ENCODE measurements around the gene MB21D2. TPM values are rescaled to one million over a fixed set of nuclear protein-coding genes. Genes with fewer than 3 reads are reported as not detected.

MB21D2 gene
- total RNA-seq, 1 donor from 2014 or later, result 8.6 TPM

GRCh38 chr3:192897005-192897404 is 20.7 kb downstream of the MB21D2 start:
- DNase-seq, result no peak
- Mint-ChIP-seq H3K27me3 (peaks cover 17% of the 10 kb centered on the region), H3K27ac (peak overlapping the region; percentile 12), H3K36me3 (ENCODE audit: low read depth) (peaks cover 38% of the 10 kb centered on the region), H3K4me3 (peak overlapping the region; percentile 34), H3K4me1 (peaks cover 71% of the 10 kb centered on the region), H3K9me3 (peaks cover 8% of the 10 kb centered on the region)
- intact Hi-C loops (cut with micrococcal nuclease), result loop anchor here (10.0 kb wide), 1 partner anchor 698 kb away; the partner anchor contains the start of gene OPA1

- Mint-ChIP-seq H3K4me3 (peak overlapping the region; percentile 34), H3K4me1 (peaks cover 76% of the 10 kb centered on the region), H3K27me3 (peaks cover 17% of the 10 kb centered on the region), H3K36me3 (ENCODE audit: low read depth) (peaks cover 37% of the 10 kb centered on the region), H3K27ac (no peak overlapping the region), H3K9me3 (peaks cover 8% of the 10 kb centered on the region)
- DNase-seq, result no peak
- intact Hi-C loops (cut with micrococcal nuclease), result loop anchor here (10.0 kb wide), 1 partner anchor 699 kb away; the partner anchor contains the start of gene OPA1
These were observed 21.4 kb downstream of the MB21D2 start for GRCh38 chr3:192896208-192896607.

- H3K36me3 Mint-ChIP-seq (ENCODE audit: low read depth), result peaks cover 30% of the 10 kb centered on the region
- peak overlapping the region; percentile 64 for H3K27ac Mint-ChIP-seq
- peaks cover 81% of the 10 kb centered on the region for H3K4me1 Mint-ChIP-seq
- peak overlapping the region; percentile 34 for H3K4me3 Mint-ChIP-seq
- intact Hi-C loops (cut with micrococcal nuclease), result loop anchor here (10.0 kb wide), 1 partner anchor 700 kb away; the partner anchor contains the start of gene OPA1
- DNase-seq, result no peak
- peaks cover 7% of the 10 kb centered on the region for H3K9me3 Mint-ChIP-seq
- peaks cover 17% of the 10 kb centered on the region for H3K27me3 Mint-ChIP-seq
These were observed 23.0 kb downstream of the MB21D2 start for GRCh38 chr3:192894676-192895075.

- Mint-ChIP-seq H3K4me1 (peaks cover 81% of the 10 kb centered on the region), H3K36me3 (ENCODE audit: low read depth) (peaks cover 24% of the 10 kb centered on the region), H3K27me3 (peaks cover 20% of the 10 kb centered on the region), H3K27ac (peak overlapping the region; percentile 84), H3K4me3 (peak overlapping the region; percentile 62), H3K9me3 (no peaks in the 10 kb centered on the region)
- intact Hi-C loops (cut with micrococcal nuclease), result loop anchor here (1.0 to 10.0 kb wide), 9 partner anchors 14 to 702 kb away; partner anchors contain the start of genes MB21D2 and OPA1
- peak; percentile 94 for DNase-seq
These were observed 24.5 kb downstream of the MB21D2 start for GRCh38 chr3:192892981-192893700.

- Mint-ChIP-seq H3K36me3 (ENCODE audit: low read depth) (peaks cover 15% of the 10 kb centered on the region), H3K9me3 (no peaks in the 10 kb centered on the region), H3K4me3 (peak overlapping the region; percentile 51), H3K27ac (peak overlapping the region; percentile 29), H3K27me3 (peaks cover 10% of the 10 kb centered on the region), H3K4me1 (peaks cover 78% of the 10 kb centered on the region)
- no peak for DNase-seq
- intact Hi-C loops (cut with micrococcal nuclease), result loop anchor here (10.0 kb wide), 1 partner anchor 704 kb away; the partner anchor contains the start of gene OPA1
These were observed 27.0 kb downstream of the MB21D2 start for GRCh38 chr3:192890347-192891335.

GRCh38 chr3:192889679-192890078 is 28.0 kb downstream of the MB21D2 start:
- Mint-ChIP-seq H3K27me3 (peaks cover 5% of the 10 kb centered on the region), H3K36me3 (ENCODE audit: low read depth) (peaks cover 14% of the 10 kb centered on the region), H3K27ac (peak overlapping the region; percentile 29), H3K4me3 (peak overlapping the region; percentile 12), H3K9me3 (no peaks in the 10 kb centered on the region), H3K4me1 (peaks cover 77% of the 10 kb centered on the region)
- DNase-seq, result no peak
- intact Hi-C loops (cut with micrococcal nuclease), result loop anchor here (10.0 kb wide), 1 partner anchor 705 kb away; the partner anchor contains the start of gene OPA1

- Mint-ChIP-seq H3K4me1 (peaks cover 65% of the 10 kb centered on the region), H3K9me3 (no peaks in the 10 kb centered on the region), H3K36me3 (ENCODE audit: low read depth) (peaks cover 14% of the 10 kb centered on the region), H3K27me3 (peaks cover 3% of the 10 kb centered on the region), H3K4me3 (peak overlapping the region; percentile 53), H3K27ac (no peak overlapping the region)
- intact Hi-C loops (cut with micrococcal nuclease), result no loop called here
- DNase-seq, result no peak
These were observed 29.5 kb downstream of the MB21D2 start for GRCh38 chr3:192888190-192888589.

- Mint-ChIP-seq H3K4me1 (peaks cover 60% of the 10 kb centered on the region), H3K36me3 (ENCODE audit: low read depth) (peaks cover 12% of the 10 kb centered on the region), H3K27ac (no peak overlapping the region), H3K9me3 (no peaks in the 10 kb centered on the region), H3K27me3 (peaks cover 3% of the 10 kb centered on the region), H3K4me3 (peak overlapping the region; percentile 53)
- intact Hi-C loops (cut with micrococcal nuclease), result no loop called here
- DNase-seq, result peak; percentile 72
These were observed 30.0 kb downstream of the MB21D2 start for GRCh38 chr3:192887701-192888100.

- peaks cover 14% of the 10 kb centered on the region for H3K36me3 Mint-ChIP-seq (ENCODE audit: low read depth)
- peak overlapping the region; percentile 39 for H3K4me3 Mint-ChIP-seq
- peaks cover 57% of the 10 kb centered on the region for H3K4me1 Mint-ChIP-seq
- intact Hi-C loops (cut with micrococcal nuclease), result no loop called here
- H3K9me3 Mint-ChIP-seq, result no peaks in the 10 kb centered on the region
- H3K27ac Mint-ChIP-seq, result peak overlapping the region; percentile 85
- peak; percentile 64 for DNase-seq
- H3K27me3 Mint-ChIP-seq, result peaks cover 3% of the 10 kb centered on the region
These were observed 30.6 kb downstream of the MB21D2 start for GRCh38 chr3:192887047-192887446.

GRCh38 chr3:192884777-192885773 is 32.6 kb downstream of the MB21D2 start:
- no peak for DNase-seq
- Mint-ChIP-seq H3K4me3 (no peak overlapping the region), H3K9me3 (no peaks in the 10 kb centered on the region), H3K27me3 (peaks cover 3% of the 10 kb centered on the region), H3K36me3 (ENCODE audit: low read depth) (peaks cover 10% of the 10 kb centered on the region), H3K27ac (peak overlapping the region; percentile 29), H3K4me1 (peaks cover 41% of the 10 kb centered on the region)
- intact Hi-C loops (cut with micrococcal nuclease), result no loop called here

GRCh38 chr3:192883512-192883911 is 34.1 kb downstream of the MB21D2 start:
- no peak overlapping the region for H3K27ac Mint-ChIP-seq
- DNase-seq, result no peak
- H3K9me3 Mint-ChIP-seq, result no peaks in the 10 kb centered on the region
- H3K4me1 Mint-ChIP-seq, result peaks cover 27% of the 10 kb centered on the region
- H3K4me3 Mint-ChIP-seq, result no peak overlapping the region
- intact Hi-C loops (cut with micrococcal nuclease), result no loop called here
- peaks cover 8% of the 10 kb centered on the region for H3K36me3 Mint-ChIP-seq (ENCODE audit: low read depth)
- H3K27me3 Mint-ChIP-seq, result no peaks in the 10 kb centered on the region

GRCh38 chr3:192881159-192881786 is 36.4 kb downstream of the MB21D2 start:
- no peak for DNase-seq
- no peak overlapping the region for H3K4me3 Mint-ChIP-seq
- peaks cover 19% of the 10 kb centered on the region for H3K4me1 Mint-ChIP-seq
- intact Hi-C loops (cut with micrococcal nuclease), result no loop called here
- H3K36me3 Mint-ChIP-seq (ENCODE audit: low read depth), result peaks cover 14% of the 10 kb centered on the region
- H3K27me3 Mint-ChIP-seq, result no peaks in the 10 kb centered on the region
- peaks cover 6% of the 10 kb centered on the region for H3K9me3 Mint-ChIP-seq
- no peak overlapping the region for H3K27ac Mint-ChIP-seq

Measured in activated CD4-positive, alpha-beta T cell treated with anti-CD3 and anti-CD28 coated beads, Interleukin-2, amount 10 ng/mL, durations not matched to agents 24 days and 14 days (primary cell).